GM12878 (cell line): Measurements from ENCODE around the gene MRPS22. TPM values are rescaled to one million over a fixed set of nuclear protein-coding genes. Genes with fewer than 3 reads are reported as not detected.

Source experiments
- ATAC-seq: fragments of 200-7000 bp; cut with Tn5 transposase; 3 replicates; pipeline ENCODE4 v1.9.1; 2020; ENCODE audit warnings: mild to moderate bottlenecking, moderate library complexity
- BruUV-seq: library from RNA; stranded (reverse); fragments of 400-500 nt; replicated peaks from 2 replicates; lab custom pipeline; 2021; lab: Mats Ljungman, UMichigan
- CTCF ChIA-PET: fragments of 300-600 bp; sonication (Branson Sonifier 250); formaldehyde crosslinking; extraction: SDS; loops from one replicate; lab custom pipeline; 2021; ENCODE audit warnings: inconsistent platforms; lab: Yijun Ruan, JAX
- POLR2A ChIA-PET: fragments of 350-600 bp; formaldehyde crosslinking; extraction: SDS; loops from one replicate; lab custom pipeline; 2021; ENCODE audit warnings: inconsistent platforms; lab: Charles Lee
- RAD21 ChIA-PET: fragments of 300-600 bp; sonication (Branson Sonifier 250); formaldehyde crosslinking; loops from one replicate; lab custom pipeline; 2023; ENCODE audit warnings: antibody characterized with exemption; ENCODE audit not compliant: unreplicated experiment; lab: Charles Lee
- SMC1A ChIA-PET: fragments of 300-600 bp; sonication (Branson Sonifier 250); formaldehyde crosslinking; loops from one replicate; lab custom pipeline; 2023; ENCODE audit not compliant: unreplicated experiment, uncharacterized antibody; lab: Charles Lee
- DNase-seq: peaks from one replicate; pipeline ENCODE4 v3.0.0-alpha.2; 2011; ENCODE audit warnings: low read depth, low spot score
- FAIRE-seq: peaks from 3 replicates; lab custom pipeline; 2011; peaks lifted over from hg19 to GRCh38; lab: Jason Lieb, UNC
- H2AFZ ChIP-seq: 2 replicates; pipeline ENCODE4 v1.6.0; 2011; ENCODE audit warnings: low read depth, low read length, control low read depth; ENCODE audit not compliant: control insufficient read depth
- H3K27ac ChIP-seq: 2 replicates; pipeline ENCODE4 v1.5.1; 2011; ENCODE audit warnings: control low read depth; ENCODE audit not compliant: control insufficient read depth, insufficient read depth
- H3K27me3 ChIP-seq, 2 experiments: replicated peaks in 1 of 2; 2 replicates each; pipeline versions ENCODE4 v1.6.0 to v1.6.1; 2011; ENCODE audit warnings: low read length in 1 of 2; ENCODE audit not compliant: control insufficient read depth in 2 of 2, insufficient read depth in 2 of 2
- H3K36me3 ChIP-seq, 2 experiments: 2 replicates each; pipeline ENCODE4 v1.5.1; 2011; ENCODE audit warnings: low read length in 1 of 2; ENCODE audit not compliant: control insufficient read depth in 2 of 2, insufficient read depth in 2 of 2
- H3K4me1 ChIP-seq: 2 replicates; pipeline ENCODE4 v1.6.1; 2011; ENCODE audit warnings: mild to moderate bottlenecking, low read length, moderate library complexity, mixed read lengths; ENCODE audit not compliant: control insufficient read depth, insufficient read depth
- H3K4me2 ChIP-seq: 2 replicates; pipeline ENCODE4 v1.6.0; 2011; ENCODE audit warnings: control low read depth; ENCODE audit not compliant: control insufficient read depth, insufficient read depth
- H3K4me3 ChIP-seq: fragments of 200-600 bp; sonication (generic); 2 replicates; pipeline ENCODE4 v1.5.1; 2016
- H3K79me2 ChIP-seq: 2 replicates; pipeline ENCODE4 v1.6.0; 2011; ENCODE audit warnings: low read length; ENCODE audit not compliant: control insufficient read depth, insufficient read depth
- H3K9ac ChIP-seq: 2 replicates; pipeline ENCODE4 v1.8.0; 2011; ENCODE audit warnings: low read length, control low read depth, mixed read lengths; ENCODE audit not compliant: control insufficient read depth, insufficient read depth
- H3K9me3 ChIP-seq: replicated peaks from 3 replicates; pipeline ENCODE4 v1.5.1; 2011; ENCODE audit warnings: mild to moderate bottlenecking, low read length; ENCODE audit not compliant: control insufficient read depth, insufficient read depth
- H4K20me1 ChIP-seq: 2 replicates; pipeline ENCODE4 v1.6.0; 2011; ENCODE audit not compliant: control insufficient read depth, insufficient read depth
- BHLHE40 ChIP-seq, 2 experiments: fragments of 450-650 bp in 1 of 2; IDR thresholded peaks; 2 replicates each; pipeline ENCODE4 v1.6.1; 2011 to 2017; ENCODE audit warnings: low read depth in 2 of 2, borderline replicate concordance in 1 of 2, improper control_type of control experiment in 1 of 2, low read length in 1 of 2, mild to moderate bottlenecking in 1 of 2
- CREM ChIP-seq: IDR thresholded peaks from 2 replicates; pipeline ENCODE4 v1.6.1; 2014; ENCODE audit warnings: antibody characterized with exemption, low read depth
- EP300 ChIP-seq, 2 experiments: fragments of 150-350 bp in 1 of 2; IDR thresholded peaks; 2 replicates each; pipeline ENCODE4 v1.6.1; 2011 to 2012; ENCODE audit warnings: low read depth in 2 of 2, low read length in 2 of 2, borderline replicate concordance in 1 of 2, improper control_type of control experiment in 1 of 2, inconsistent platforms in 1 of 2; ENCODE audit not compliant: control insufficient read depth in 1 of 2
- HDAC2 ChIP-seq: fragments of 200-600 bp; sonication (generic); IDR thresholded peaks from 2 replicates; pipeline ENCODE4 v1.6.1; 2017
- JUND ChIP-seq: IDR thresholded peaks from 2 replicates; pipeline ENCODE4 v1.6.1; 2012; ENCODE audit warnings: low read depth, mild to moderate bottlenecking, low read length, improper control_type of control experiment, moderate library complexity
- POLR2AphosphoS2 ChIP-seq: IDR thresholded peaks from 2 replicates; pipeline ENCODE4 v1.6.1; 2011; ENCODE audit warnings: low read depth, mild to moderate bottlenecking, low read length, improper control_type of control experiment, moderate library complexity
- STAT1 ChIP-seq: fragments of 450-650 bp; conservative IDR thresholded peaks from 2 replicates; pipeline ENCODE4 v1.6.1; 2014; ENCODE audit warnings: antibody characterized with exemption, mild to moderate bottlenecking
- TCF7 ChIP-seq: IDR thresholded peaks from 2 replicates; pipeline ENCODE4 v1.6.1; 2014; ENCODE audit warnings: antibody characterized with exemption, borderline replicate concordance
- ZNF384 ChIP-seq: IDR thresholded peaks from 2 replicates; pipeline ENCODE4 v1.6.1; 2012; ENCODE audit warnings: low read depth, mild to moderate bottlenecking, low read length, improper control_type of control experiment, borderline replicate concordance
- WGBS: methylation state at CpG from one replicate; pipeline ENCODE4 v1.1.6; 2016; ENCODE audit warnings: low lambda C conversion rate; ENCODE audit not compliant: insufficient replicate concordance, insufficient coverage; ENCODE audit errors: missing lambda C conversion rate; 5-methylcytosine and 5-hydroxymethylcytosine counted together
- in situ Hi-C: fragments of 300-500 bp; cut with MboI; formaldehyde crosslinking; loops from 9 replicates; pipeline ENCODE4 v1.14.3; 2018; ENCODE audit warnings: mixed read lengths
- intact Hi-C: fragments of 100-400 bp; cut with micrococcal nuclease; formaldehyde crosslinking; loops from one replicate; pipeline ENCODE4 v1.14.2; 2022; ENCODE audit not compliant: unreplicated experiment
- polyA plus RNA-seq, 11 experiments: library from polyadenylated mRNA; depleted of rRNA in 4 of 11; unstranded in 6 of 11; stranded (reverse) in 5 of 11; fragments of >200 nt; fragmentation: Nextera tagmentation in 4 of 11; fragmentation: Illumina TruSeq in 1 of 11; extraction: Ambion mirVana in 4 of 11; extraction: Trizol in 1 of 11; gene quantifications; 1 replicate in 1 of 11; 2 replicates in 10 of 11; pipeline versions ENCODE4 v1.2.1 to v1.2.3, GENCODE V29; 2011 to 2016; ENCODE audit warnings: inconsistent platforms in 2 of 11, missing spikeins in 2 of 11, low read depth in 1 of 11
- total RNA-seq, 4 experiments: library from RNA; depleted of rRNA in 3 of 4; stranded (reverse); fragments of >200 nt in 3 of 4; fragmentation: Illumina TruSeq in 1 of 4; extraction: Trizol in 1 of 4; gene quantifications; 2 replicates each; pipeline versions ENCODE4 v1.2.1 to v1.2.3, GENCODE V29; 2013 to 2021
- TF ChIP-seq, protein P1 (sequence below): fragments of 450-650 bp; IDR thresholded peaks from 2 replicates; pipeline ENCODE4 v1.6.1; 2017; ENCODE audit warnings: mild to moderate bottlenecking, moderate library complexity
- TF ChIP-seq, protein P2 (sequence below): IDR thresholded peaks from 2 replicates; pipeline ENCODE4 v1.6.1; 2011; ENCODE audit warnings: borderline replicate concordance, low read depth, mild to moderate bottlenecking, moderate library complexity, mixed read lengths, low read length; ENCODE audit not compliant: insufficient read depth; ENCODE audit errors: extremely low read length
- TF ChIP-seq, protein P3 (sequence below): fragments of 450-650 bp; IDR thresholded peaks from 2 replicates; pipeline ENCODE4 v1.6.1; 2018; ENCODE audit warnings: mild to moderate bottlenecking, low read depth, moderate library complexity; ENCODE audit not compliant: partially characterized antibody

The MRPS22 gene
- total and polyA plus RNA-seq, 10 of the 15 experiments (the other 5 are each of a cell fraction or from before 2014, with no cell fraction given) = 44.3 to 146 (median 75.2) TPM

DNA sequence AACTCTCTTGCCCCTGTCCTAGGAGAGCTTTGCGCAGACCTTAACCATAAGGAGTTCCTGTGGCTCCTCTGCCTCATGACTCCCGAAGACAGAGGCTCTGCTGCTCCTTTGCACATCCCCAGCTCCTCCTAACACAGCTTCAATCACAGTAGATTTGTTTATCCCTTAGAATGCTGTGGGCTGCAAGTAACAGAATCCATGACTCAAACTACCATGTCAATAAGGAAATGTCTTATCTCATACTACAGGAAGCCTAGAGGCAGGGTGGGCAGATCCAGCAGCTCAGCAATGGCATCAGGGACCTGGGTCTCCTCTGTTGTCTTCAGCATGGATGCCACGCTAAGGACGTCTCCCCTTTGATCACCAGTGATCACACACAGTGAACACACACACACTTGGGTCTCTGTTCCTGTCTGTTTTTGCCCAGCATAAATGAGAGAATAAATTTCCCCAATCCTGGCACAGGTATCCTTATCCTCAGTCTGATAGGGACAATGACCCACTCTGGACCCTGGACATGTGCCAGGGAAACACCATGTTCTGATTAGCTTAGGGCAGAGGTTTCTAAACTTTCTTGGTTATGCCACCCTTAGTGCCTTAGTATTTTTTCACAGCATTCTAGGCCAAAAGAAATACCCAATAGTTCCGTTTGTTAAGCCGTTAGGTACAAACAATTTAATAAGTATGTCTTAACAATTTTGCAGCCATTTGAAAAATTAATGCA lies 46.1 kb upstream of the MRPS22 start:
- whole genome bisulfite sequencing = 43% methylated on average over 6 of the region's 6 CpGs
- no peaks in the 10 kb centered on the region for H3K79me2 ChIP-seq
- H4K20me1 ChIP-seq = no peaks in the 10 kb centered on the region
- ChIA-PET CTCF (interaction anchor here (0.6 kb wide), 1 partner anchor 214 kb away, joined by 4 read pairs; no protein-coding TSS in a partner anchor), RAD21 (no interaction called here), POLR2A (no interaction called here), SMC1A (no interaction called here)
- H3K27ac ChIP-seq = no peak overlapping the region
- no peak for TF ChIP-seq TCF7
- no peak for TF ChIP-seq CREM
- TF ChIP-seq, protein P1, sequence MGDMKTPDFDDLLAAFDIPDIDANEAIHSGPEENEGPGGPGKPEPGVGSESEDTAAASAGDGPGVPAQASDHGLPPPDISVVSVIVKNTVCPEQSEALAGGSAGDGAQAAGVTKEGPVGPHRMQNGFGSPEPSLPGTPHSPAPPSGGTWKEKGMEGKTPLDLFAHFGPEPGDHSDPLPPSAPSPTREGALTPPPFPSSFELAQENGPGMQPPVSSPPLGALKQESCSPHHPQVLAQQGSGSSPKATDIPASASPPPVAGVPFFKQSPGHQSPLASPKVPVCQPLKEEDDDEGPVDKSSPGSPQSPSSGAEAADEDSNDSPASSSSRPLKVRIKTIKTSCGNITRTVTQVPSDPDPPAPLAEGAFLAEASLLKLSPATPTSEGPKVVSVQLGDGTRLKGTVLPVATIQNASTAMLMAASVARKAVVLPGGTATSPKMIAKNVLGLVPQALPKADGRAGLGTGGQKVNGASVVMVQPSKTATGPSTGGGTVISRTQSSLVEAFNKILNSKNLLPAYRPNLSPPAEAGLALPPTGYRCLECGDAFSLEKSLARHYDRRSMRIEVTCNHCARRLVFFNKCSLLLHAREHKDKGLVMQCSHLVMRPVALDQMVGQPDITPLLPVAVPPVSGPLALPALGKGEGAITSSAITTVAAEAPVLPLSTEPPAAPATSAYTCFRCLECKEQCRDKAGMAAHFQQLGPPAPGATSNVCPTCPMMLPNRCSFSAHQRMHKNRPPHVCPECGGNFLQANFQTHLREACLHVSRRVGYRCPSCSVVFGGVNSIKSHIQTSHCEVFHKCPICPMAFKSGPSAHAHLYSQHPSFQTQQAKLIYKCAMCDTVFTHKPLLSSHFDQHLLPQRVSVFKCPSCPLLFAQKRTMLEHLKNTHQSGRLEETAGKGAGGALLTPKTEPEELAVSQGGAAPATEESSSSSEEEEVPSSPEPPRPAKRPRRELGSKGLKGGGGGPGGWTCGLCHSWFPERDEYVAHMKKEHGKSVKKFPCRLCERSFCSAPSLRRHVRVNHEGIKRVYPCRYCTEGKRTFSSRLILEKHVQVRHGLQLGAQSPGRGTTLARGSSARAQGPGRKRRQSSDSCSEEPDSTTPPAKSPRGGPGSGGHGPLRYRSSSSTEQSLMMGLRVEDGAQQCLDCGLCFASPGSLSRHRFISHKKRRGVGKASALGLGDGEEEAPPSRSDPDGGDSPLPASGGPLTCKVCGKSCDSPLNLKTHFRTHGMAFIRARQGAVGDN = no peak
- no peak for TF ChIP-seq HDAC2
- TF ChIP-seq STAT1 = no peak
- no peak for TF ChIP-seq BHLHE40 (IDR thresholded peaks at IDR 0.05; ENCODE audit: borderline replicate concordance in 1 of 2, low read depth in 2 of 2, low read length in 1 of 2)
- no peak for TF ChIP-seq EP300 (IDR thresholded peaks at IDR 0.05; ENCODE audit: borderline replicate concordance in 1 of 2, control insufficient read depth in 1 of 2, low read depth in 2 of 2, low read length in 2 of 2)
- TF ChIP-seq ZNF384 = no peak
- TF ChIP-seq, protein P2, sequence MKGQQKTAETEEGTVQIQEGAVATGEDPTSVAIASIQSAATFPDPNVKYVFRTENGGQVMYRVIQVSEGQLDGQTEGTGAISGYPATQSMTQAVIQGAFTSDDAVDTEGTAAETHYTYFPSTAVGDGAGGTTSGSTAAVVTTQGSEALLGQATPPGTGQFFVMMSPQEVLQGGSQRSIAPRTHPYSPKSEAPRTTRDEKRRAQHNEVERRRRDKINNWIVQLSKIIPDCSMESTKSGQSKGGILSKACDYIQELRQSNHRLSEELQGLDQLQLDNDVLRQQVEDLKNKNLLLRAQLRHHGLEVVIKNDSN = no peak
- TF ChIP-seq JUND = no peak
- no peak for TF ChIP-seq POLR2AphosphoS2
- TF ChIP-seq, protein P3, sequence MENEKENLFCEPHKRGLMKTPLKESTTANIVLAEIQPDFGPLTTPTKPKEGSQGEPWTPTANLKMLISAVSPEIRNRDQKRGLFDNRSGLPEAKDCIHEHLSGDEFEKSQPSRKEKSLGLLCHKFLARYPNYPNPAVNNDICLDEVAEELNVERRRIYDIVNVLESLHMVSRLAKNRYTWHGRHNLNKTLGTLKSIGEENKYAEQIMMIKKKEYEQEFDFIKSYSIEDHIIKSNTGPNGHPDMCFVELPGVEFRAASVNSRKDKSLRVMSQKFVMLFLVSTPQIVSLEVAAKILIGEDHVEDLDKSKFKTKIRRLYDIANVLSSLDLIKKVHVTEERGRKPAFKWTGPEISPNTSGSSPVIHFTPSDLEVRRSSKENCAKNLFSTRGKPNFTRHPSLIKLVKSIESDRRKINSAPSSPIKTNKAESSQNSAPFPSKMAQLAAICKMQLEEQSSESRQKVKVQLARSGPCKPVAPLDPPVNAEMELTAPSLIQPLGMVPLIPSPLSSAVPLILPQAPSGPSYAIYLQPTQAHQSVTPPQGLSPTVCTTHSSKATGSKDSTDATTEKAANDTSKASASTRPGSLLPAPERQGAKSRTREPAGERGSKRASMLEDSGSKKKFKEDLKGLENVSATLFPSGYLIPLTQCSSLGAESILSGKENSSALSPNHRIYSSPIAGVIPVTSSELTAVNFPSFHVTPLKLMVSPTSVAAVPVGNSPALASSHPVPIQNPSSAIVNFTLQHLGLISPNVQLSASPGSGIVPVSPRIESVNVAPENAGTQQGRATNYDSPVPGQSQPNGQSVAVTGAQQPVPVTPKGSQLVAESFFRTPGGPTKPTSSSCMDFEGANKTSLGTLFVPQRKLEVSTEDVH = no peak
- no peaks in the 10 kb centered on the region for H3K9me3 ChIP-seq
- FAIRE-seq = no peak
- H3K4me2 ChIP-seq = no peak overlapping the region
- no peak for ATAC-seq
- H3K4me1 ChIP-seq = no peaks in the 10 kb centered on the region
- no peak overlapping the region for H2AFZ ChIP-seq
- DNase-seq = no peak
- H3K27me3 ChIP-seq = peaks cover 0 to 3% of the 10 kb centered on the region in 2 experiments; a peak in 2 of 4 replicates
- H3K4me3 ChIP-seq = no peak overlapping the region
- BruUV-seq = no TSS peak
- H3K36me3 ChIP-seq = no peaks in the 10 kb centered on the region
- H3K9ac ChIP-seq = no peak overlapping the region
- in situ Hi-C loops (no loop called here), intact Hi-C loops (no loop called here)
